Stimulated activated CD4-positive, alpha-beta T cell treated with anti-CD3 and anti-CD28 coated beads, TNF-alpha, amount 100 ng/mL, for 48 hours (primary cell): ENCODE data around the gene AQP1.

Experiments used
- DNase-seq, 3 donors: peaks; one replicate each; pipeline ENCODE4 v3.0.0-alpha.2; 2020; ENCODE audit warnings: low read depth in 3 of 3

Gene AQP1

DNA sequence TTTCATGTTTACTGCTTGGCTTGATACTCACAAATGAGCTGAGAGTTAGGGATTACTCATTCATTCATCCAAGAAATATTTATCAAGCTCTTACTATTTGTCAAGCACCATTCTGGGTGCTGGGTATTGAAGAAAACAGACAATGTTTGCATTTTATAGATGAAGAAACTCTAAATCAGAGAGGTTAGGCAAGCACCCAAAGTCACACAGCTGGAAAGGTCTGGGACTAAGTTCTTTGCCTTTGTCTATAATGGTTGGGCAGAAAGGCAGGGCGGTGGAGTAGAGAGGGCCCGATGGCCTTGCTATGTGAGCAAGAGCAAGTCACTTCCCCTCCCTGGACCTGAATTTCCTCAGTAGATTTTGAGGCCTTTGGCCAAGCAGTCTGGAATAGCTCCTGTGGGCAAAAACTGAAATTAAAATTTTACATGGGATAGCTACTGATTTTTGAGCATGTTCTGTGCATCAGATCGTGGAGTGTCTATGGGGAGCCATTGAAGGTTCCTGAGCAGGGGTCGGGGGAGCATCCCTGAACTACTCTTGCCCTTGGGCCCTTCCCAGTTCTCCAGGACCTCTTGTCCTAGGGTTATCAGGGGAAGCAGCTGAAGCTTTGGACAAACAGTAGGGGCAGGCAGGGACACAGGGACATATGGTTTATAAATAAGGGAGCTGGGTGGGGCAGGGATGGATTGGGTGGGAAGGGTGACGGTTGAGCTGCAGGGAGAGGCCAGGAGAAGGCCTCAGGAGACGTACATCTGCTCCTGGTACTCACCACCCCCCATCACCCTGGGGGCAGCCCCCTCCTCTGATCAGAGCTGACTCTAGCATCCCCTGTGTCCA is 23.3 kb downstream of the AQP1 start:
- no peak for DNase-seq

DNA sequence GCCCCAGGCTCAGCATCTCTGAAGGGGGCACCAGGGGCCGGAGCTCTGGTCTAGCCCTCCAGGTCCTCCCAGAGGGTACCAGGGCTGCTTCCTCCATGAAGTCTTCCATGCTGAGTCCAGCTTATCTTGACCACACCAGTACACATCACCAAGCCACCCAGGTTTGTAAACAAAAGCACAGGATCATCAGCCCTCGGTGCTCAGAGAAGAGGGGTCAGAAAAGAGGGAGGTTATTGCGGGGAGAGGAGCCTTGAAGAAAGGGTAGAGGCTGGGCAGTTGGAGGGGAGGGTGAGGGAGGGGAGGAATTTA is 23.9 kb downstream of the AQP1 start:
- no peak for DNase-seq

DNA sequence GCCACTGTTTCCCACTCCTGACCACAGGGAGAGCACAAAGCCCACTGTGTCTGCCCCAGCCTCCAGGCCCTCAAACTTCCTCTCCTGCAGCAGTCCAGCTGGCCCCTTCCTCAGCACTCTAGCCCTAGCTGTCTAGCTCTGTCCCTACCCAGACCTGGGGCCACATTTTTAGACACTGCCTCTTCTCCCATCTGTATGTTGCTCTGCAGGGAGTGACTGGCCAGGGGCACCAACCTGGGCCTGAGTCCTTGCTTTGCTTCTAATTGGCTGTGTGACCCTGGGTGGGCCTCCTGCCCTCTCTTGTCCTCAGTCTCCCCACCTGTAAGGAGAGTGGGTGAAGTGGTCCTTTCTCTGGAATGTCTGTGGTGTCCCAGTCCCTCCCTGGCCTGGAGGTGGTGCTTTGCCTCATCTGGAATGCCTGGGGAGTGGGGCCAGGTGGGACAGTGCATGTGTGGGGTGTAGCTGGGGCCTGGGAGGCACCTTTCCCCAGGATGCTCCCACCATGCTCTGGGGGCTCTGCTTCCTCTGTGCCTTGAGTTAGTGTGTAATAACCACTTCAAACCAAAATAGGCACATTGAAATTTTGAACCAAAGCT is 25.1 kb downstream of the AQP1 start:
- no peak for DNase-seq

DNA sequence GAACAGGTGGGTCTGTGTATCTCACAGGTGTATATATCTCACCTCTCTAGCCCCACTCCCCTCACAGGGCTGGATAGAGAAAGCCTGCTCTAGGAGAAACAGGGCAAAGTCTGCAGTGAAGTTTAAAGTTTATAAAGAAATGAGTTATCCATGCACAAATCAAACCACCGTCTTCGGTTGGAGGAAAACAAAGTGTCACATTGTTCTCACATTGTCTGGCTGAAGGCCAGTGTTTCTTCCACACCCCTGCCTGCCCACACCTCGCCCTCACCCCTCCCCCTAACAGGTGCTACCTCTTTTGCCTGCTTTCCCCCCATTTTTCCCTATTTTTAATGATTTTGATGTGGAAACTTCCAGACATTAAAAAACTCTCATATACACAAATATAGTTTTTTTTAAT is 25.8 kb downstream of the AQP1 start:
- DNase-seq: no peak

GRCh38 chr7:30938435-30939316 is 27.0 kb downstream of the AQP1 start:
- DNase-seq: peak; percentile 33 to 62 (median 60)

GRCh38 chr7:30941582-30942323 is 30.1 kb downstream of the AQP1 start:
- DNase-seq: no peak

DNA sequence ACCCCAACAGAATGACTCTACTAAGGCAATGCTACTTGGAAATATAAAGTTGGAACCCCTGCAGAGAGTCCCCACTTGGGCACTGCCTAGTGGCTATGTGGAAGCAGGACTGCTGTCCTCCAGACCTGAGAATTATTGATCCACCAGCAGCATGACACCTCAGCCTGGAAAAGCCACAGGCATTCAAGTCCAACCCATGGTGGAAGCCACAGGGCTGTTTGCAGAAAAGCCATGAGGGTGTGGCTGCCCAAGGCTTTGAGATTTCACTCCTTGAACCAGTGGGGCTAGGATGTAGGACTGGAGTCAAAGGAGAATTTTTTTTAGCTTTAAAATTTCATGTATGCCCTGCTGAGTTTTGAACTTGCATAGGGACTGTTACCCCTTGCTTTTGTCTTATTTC is 38.5 kb downstream of the AQP1 start:
- no peak for DNase-seq

GRCh38 chr7:30954914-30955313 is 43.3 kb downstream of the AQP1 start:
- DNase-seq: no peak

- DNase-seq: no peak
Observed at GRCh38 chr7:30956704-30957103, 45.1 kb downstream of the AQP1 start.

DNA sequence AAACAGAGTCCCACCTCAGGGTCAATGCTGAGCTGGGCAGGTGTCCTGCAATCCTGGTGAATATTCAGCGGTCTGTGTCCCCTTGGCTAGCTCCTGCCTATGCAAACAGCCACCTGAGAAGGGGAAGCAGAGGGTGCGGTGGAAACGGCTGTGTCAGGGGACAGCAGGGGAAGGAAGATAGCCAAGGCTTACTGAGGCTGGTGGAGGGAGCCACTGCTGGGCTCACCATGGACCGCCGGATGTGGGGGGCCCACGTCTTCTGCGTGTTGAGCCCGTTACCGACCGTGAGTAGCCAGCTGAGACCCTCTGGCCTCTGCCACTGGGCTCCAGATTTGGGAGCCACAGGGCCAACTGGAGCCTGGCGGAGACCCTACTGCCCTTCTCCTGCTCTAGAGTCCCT is 52.2 kb downstream of the AQP1 start, which contains the start of gene GHRHR:
TSS of gene GHRHR (plus strand) at position 112 of the 400 bp plus-strand sequence. CDS start at position 228, 116 bp downstream.
- DNase-seq: no peak

DNA sequence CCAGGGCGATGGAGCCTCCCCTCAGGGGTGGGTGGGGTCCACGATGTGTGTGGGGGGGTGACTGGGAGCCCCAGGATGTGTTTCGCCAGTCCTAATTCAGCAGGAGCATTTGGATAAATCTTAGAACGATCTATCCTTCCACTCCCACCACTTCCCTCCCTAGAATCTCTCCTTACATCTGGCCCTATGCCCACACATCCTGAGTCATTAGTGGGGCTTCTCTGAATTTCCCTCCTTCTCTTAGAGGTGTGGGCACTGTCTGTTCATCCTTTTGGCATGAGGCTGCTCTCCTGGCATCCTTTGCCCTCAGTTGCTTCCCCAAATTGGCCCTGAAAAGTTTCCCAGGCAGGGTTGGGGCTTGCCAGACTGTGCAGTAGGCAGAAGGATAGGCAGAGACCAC is 53.7 kb downstream of the AQP1 start:
- no peak for DNase-seq

GRCh38 chr7:30965883-30966282 is 54.2 kb downstream of the AQP1 start:
- DNase-seq: no peak

DNA sequence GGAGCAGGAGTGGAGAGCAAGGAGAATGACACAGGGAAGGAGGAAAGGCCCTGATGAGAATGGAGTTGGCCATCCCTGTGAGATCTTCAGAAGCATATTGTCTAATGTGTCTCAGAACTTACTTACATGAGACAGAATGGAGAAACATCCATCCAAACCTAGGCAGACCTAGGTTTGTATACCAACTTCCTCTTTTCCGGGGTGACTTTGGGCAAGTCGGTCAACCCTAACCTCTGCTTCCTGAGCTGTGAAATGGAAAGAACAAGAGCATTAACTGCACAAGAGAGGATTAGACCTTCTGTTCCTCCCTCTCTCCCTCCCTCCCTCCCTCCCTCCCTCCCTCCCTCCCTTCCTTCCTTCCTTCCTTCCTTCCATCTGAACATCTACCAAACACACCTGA is 56.6 kb downstream of the AQP1 start:
- DNase-seq: no peak

- no peak for DNase-seq
Observed at GRCh38 chr7:30968747-30969603, 57.3 kb downstream of the AQP1 start.

DNA sequence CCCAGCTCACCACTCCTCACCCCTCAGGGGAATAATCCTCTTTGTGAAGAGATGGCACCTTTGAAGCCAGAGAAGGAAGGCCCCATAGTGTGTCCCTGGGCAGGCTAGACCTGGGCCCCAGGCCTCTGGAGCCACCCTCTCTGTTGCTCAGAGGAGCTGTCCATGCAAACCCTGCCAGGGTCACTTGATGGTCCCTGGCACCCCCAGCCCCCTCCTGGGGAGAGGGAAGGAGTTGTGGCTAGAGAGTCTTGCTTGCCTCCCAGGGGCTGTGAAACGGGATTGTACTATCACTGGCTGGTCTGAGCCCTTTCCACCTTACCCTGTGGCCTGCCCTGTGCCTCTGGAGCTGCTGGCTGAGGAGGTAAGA is 57.9 kb downstream of the AQP1 start:
- no peak for DNase-seq

GRCh38 chr7:30970074-30970473 is 58.4 kb downstream of the AQP1 start:
- no peak for DNase-seq

GRCh38 chr7:30970594-30971094 is 59.0 kb downstream of the AQP1 start:
- DNase-seq: no peak

DNA sequence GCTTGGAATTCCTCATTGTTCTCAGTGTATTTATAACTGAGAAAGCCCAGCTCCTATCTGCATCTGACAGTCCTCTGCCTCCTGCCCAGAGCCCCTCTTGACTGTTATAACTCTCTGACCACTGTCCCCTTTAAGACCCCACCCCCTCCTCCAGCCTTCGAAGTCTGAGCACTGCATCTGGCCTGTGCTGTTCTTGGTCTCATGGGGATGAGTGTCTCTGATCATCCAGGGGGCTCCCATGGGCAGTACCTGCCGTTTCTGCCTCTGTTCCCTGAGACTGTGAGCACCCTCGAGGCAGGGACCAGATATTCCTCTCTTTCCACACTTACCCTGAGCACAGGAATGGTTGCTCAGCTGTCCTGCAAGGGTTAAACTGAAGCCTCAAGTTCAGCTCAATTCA is 59.8 kb downstream of the AQP1 start:
- DNase-seq: no peak

- no peak for DNase-seq
Observed at GRCh38 chr7:30971840-30972563, 60.3 kb downstream of the AQP1 start.

GRCh38 chr7:30973292-30973691 is 61.6 kb downstream of the AQP1 start:
- no peak for DNase-seq
